Caco-2 (cell line): ENCODE data around the gene CEP250. TPM values are rescaled to one million over a fixed set of nuclear protein-coding genes. Genes with fewer than 3 reads are reported as not detected.

ENCODE experiments used
- BruUV-seq: library from RNA; stranded (reverse); fragments of 400-500 nt; replicated peaks from 2 replicates; lab custom pipeline; 2021; lab: Mats Ljungman, UMichigan
- CTCF ChIA-PET: fragments of 300-600 bp; sonication (Branson Sonifier 250); formaldehyde crosslinking; loops from one replicate; lab custom pipeline; 2022; ENCODE audit warnings: antibody characterized with exemption; lab: Charles Lee
- POLR2A ChIA-PET: fragments of 300-600 bp; sonication (Branson Sonifier 250); formaldehyde crosslinking; loops from one replicate; lab custom pipeline; 2022; ENCODE audit warnings: antibody characterized with exemption; lab: Charles Lee
- DNase-seq, 2 experiments: peaks; one replicate each; pipeline versions ENCODE4 v3.0.0 to v3.0.0-alpha.2; 2020 to 2022
- H3K27me3 ChIP-seq: replicated peaks from 2 replicates; pipeline ENCODE4 v1.6.0; 2011; ENCODE audit warnings: low read length; ENCODE audit not compliant: control insufficient read depth, insufficient read depth
- H3K36me3 ChIP-seq: 2 replicates; pipeline ENCODE4 v1.5.1; 2011; ENCODE audit warnings: low read length; ENCODE audit not compliant: control insufficient read depth, insufficient read depth
- H3K4me1 ChIP-seq: fragments of 250-450 bp; sonication (Bioruptor Pico); 2 replicates; pipeline ENCODE4 v1.5.1; 2020; ENCODE audit warnings: mild to moderate bottlenecking
- H3K4me3 ChIP-seq: 2 replicates; pipeline ENCODE4 v1.5.1; 2011; ENCODE audit warnings: low read depth, mild to moderate bottlenecking, control low read depth, low read length
- H3K9me3 ChIP-seq: fragments of 250-450 bp; sonication (Bioruptor Pico); 2 replicates; pipeline ENCODE4 v1.5.1; 2020; ENCODE audit warnings: mild to moderate bottlenecking, moderate library complexity
- H3K27ac Mint-ChIP-seq: one replicate; pipeline ENCODE4 v1.8.0; 2022; ENCODE audit warnings: mixed read lengths; ENCODE audit not compliant: unreplicated experiment
- H3K27me3 Mint-ChIP-seq: one replicate; pipeline ENCODE4 v1.8.0; 2022; ENCODE audit warnings: mixed read lengths; ENCODE audit not compliant: insufficient read depth, unreplicated experiment
- H3K36me3 Mint-ChIP-seq: one replicate; pipeline ENCODE4 v1.8.0; 2022; ENCODE audit warnings: mild to moderate bottlenecking, mixed read lengths; ENCODE audit not compliant: insufficient read depth, unreplicated experiment
- H3K4me1 Mint-ChIP-seq: one replicate; pipeline ENCODE4 v1.8.0; 2022; ENCODE audit warnings: low read depth, mixed read lengths; ENCODE audit not compliant: unreplicated experiment
- H3K4me3 Mint-ChIP-seq: one replicate; pipeline ENCODE4 v1.8.0; 2022; ENCODE audit warnings: mild to moderate bottlenecking, moderate library complexity, mixed read lengths; ENCODE audit not compliant: unreplicated experiment
- H3K9me3 Mint-ChIP-seq: one replicate; pipeline ENCODE4 v1.8.0; 2022; ENCODE audit warnings: mixed read lengths; ENCODE audit not compliant: unreplicated experiment
- intact Hi-C: fragments of 100-400 bp; cut with micrococcal nuclease; formaldehyde crosslinking; loops from one replicate; pipeline ENCODE4 v1.10.0; 2022; ENCODE audit not compliant: unreplicated experiment
- total RNA-seq: library from RNA; stranded (reverse); gene quantifications from 2 replicates; pipeline ENCODE4 v1.2.3, GENCODE V29; 2022
- TF ChIP-seq, protein P1 (sequence below), 2 experiments: fragments of 200-600 bp in 1 of 2; IDR thresholded peaks; 1 replicate in 1 of 2; 2 replicates in 1 of 2; pipeline versions ENCODE4 v1.5.1 to v1.8.0; 2011 to 2022; ENCODE audit warnings: antibody characterized with exemption in 1 of 2, control low read depth in 1 of 2, inconsistent platforms in 1 of 2, low read depth in 1 of 2, low read length in 1 of 2, mild to moderate bottlenecking in 1 of 2, moderate library complexity in 1 of 2; ENCODE audit not compliant: insufficient read depth in 1 of 2, severe bottlenecking in 1 of 2, unreplicated experiment in 1 of 2

The CEP250 gene
- total RNA-seq, 1 experiment from 2014 or later = 137 TPM

DNA sequence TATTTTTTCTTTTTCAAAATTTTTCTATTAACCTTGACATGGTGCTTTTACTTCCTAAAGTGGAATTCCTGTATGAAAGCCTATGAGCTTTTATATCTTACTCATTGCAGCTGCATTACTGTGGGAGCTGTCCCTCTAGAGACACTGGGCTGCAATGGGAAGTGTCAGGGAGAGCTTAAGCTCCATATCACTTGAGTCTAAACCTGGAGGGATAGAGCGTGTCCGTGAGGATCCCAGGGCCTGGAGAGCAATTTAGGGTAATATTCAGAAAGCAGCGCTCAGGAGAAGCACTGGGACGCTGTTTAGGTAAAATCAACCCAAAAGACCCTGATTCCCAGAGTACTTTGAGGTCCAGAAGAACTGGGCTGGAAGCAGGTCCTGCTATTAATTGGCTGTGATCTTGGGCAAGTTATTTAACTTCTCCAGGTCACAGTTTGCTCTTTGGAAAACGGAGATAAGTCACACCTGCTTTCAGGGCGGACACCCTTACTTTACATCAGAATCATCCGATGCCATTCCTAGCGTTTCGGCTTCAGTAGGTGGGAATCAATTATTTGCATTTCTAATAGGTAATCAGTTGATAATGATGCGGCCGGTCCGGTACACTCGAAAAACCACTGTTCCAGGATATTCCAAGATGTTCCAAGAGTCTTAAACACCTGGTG lies 85.9 kb downstream of the CEP250 start:
- peak overlapping the region; percentile 82 for H3K4me3 Mint-ChIP-seq
- H3K9me3 Mint-ChIP-seq = no peaks in the 10 kb centered on the region
- no peaks in the 10 kb centered on the region for H3K27me3 Mint-ChIP-seq
- Histone ChIP-seq H3K27me3 (no peaks in the 10 kb centered on the region), H3K4me3 (peak overlapping the region; percentile 85), H3K9me3 (no peaks in the 10 kb centered on the region), H3K36me3 (peaks cover 2% of the 10 kb centered on the region), H3K4me1 (0 out of 2 replicates have a peak, but pooled peaks cover 5% of the 10 kb centered on the region)
- peak overlapping the region; percentile 89 for H3K27ac Mint-ChIP-seq
- DNase-seq = peak in 1 of 2 experiments; percentile 42
- H3K4me1 Mint-ChIP-seq = peaks cover 7% of the 10 kb centered on the region
- peaks cover 14% of the 10 kb centered on the region for H3K36me3 Mint-ChIP-seq
- POLR2A ChIA-PET = interaction anchor here (0.5 to 3.0 kb wide), 10 partner anchors 10 to 412 kb away, joined by 3 to 25 read pairs (median 4); partner anchors contain the start of genes CEP250, EIF6, RBM39 and SCAND1
- TF ChIP-seq, protein P1, sequence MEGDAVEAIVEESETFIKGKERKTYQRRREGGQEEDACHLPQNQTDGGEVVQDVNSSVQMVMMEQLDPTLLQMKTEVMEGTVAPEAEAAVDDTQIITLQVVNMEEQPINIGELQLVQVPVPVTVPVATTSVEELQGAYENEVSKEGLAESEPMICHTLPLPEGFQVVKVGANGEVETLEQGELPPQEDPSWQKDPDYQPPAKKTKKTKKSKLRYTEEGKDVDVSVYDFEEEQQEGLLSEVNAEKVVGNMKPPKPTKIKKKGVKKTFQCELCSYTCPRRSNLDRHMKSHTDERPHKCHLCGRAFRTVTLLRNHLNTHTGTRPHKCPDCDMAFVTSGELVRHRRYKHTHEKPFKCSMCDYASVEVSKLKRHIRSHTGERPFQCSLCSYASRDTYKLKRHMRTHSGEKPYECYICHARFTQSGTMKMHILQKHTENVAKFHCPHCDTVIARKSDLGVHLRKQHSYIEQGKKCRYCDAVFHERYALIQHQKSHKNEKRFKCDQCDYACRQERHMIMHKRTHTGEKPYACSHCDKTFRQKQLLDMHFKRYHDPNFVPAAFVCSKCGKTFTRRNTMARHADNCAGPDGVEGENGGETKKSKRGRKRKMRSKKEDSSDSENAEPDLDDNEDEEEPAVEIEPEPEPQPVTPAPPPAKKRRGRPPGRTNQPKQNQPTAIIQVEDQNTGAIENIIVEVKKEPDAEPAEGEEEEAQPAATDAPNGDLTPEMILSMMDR (IDR thresholded peaks at IDR 0.05; ENCODE audit: insufficient read depth in 1 of 2, low read depth in 1 of 2, low read length in 1 of 2, severe bottlenecking in 1 of 2, unreplicated experiment in 1 of 2) = no peak
- BruUV-seq = TSS peak; percentile 84
- CTCF ChIA-PET = interaction anchor here (0.7 to 2.9 kb wide), 13 partner anchors 10 to 445 kb away, joined by 3 to 15 read pairs (median 5); partner anchors contain the start of genes CEP250 and SCAND1
- intact Hi-C loops = loop anchor here (1.0 kb wide), 1 partner anchor 75 kb away; no protein-coding TSS in a partner anchor

DNA sequence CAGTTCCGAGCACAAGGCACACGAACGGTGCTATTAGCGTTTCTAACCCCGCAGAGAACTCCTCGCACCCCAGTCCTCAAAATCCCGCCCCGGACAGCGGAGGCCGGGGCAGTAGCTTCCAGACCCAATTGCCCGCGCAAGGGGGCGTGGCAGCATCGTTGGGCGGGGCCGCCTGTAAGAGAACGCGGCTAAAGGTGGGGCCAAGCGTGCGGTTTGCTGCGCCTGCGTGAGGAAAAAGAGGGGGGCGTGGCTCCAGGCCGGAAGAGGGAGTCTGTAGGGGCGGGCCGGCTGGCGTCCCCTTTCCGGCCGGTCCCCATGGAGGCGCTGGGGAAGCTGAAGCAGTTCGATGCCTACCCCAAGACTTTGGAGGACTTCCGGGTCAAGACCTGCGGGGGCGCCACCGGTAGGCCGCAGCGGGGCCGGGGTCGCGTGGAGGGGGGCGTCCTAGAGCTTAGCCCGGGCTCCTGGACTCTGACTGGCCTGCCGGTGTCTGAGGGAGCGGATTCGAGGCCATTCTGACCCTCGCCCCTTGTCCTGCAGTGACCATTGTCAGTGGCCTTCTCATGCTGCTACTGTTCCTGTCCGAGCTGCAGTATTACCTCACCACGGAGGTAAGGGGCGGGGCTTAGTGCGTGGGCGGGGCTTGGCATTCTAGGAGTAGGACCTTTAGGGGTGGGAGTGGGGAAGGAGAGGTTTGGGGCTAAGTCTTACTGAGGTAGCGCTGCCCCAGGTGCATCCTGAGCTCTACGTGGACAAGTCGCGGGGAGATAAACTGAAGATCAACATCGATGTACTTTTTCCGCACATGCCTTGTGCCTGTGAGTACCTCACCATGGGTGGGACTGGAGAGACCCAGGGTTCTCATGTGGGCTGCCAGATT lies 86.6 kb downstream of the CEP250 start, which contains the start of gene ERGIC3:
ERGIC3 (plus strand) TSS at position 296 of the 880 bp plus-strand sequence; CDS start at position 316, 20 bp downstream.
- H3K36me3 ChIP-seq = peaks cover 2% of the 10 kb centered on the region
- ChIA-PET CTCF (interaction anchor here (0.5 to 2.9 kb wide), 16 partner anchors 10 to 446 kb away, joined by 3 to 15 read pairs (median 5); partner anchors contain the start of genes CEP250, NFS1, ROMO1 and SCAND1), POLR2A (interaction anchor here (0.5 to 3.0 kb wide), 14 partner anchors 9 to 412 kb away, joined by 3 to 25 read pairs (median 4); partner anchors contain the start of genes CEP250, EIF6, NFS1 and PHF20)
- TF ChIP-seq, protein P1 (IDR thresholded peaks at IDR 0.05; ENCODE audit: insufficient read depth in 1 of 2, low read depth in 1 of 2, low read length in 1 of 2, severe bottlenecking in 1 of 2, unreplicated experiment in 1 of 2) = no peak
- H3K4me3 Mint-ChIP-seq = peak within 1 kb of the TSS; percentile 82
- no peaks in the 10 kb centered on the region for H3K27me3 ChIP-seq
- H3K36me3 Mint-ChIP-seq = peaks cover 14% of the 10 kb centered on the region
- H3K27me3 Mint-ChIP-seq = no peaks in the 10 kb centered on the region
- intact Hi-C loops = loop anchor here (1.0 kb wide), 2 partner anchors 74 to 87 kb away; partner anchors contain the start of gene CEP250
- no peaks in the 10 kb centered on the region for H3K9me3 ChIP-seq
- H3K4me1 ChIP-seq = 0 out of 2 replicates have a peak, but pooled peaks cover 5% of the 10 kb centered on the region
- TSS peak; percentile 59 for BruUV-seq
- peak; percentile 100 for DNase-seq
- peak within 1 kb of the TSS; percentile 85 for H3K4me3 ChIP-seq
- peak within 1 kb of the TSS; percentile 89 for H3K27ac Mint-ChIP-seq
- peaks cover 7% of the 10 kb centered on the region for H3K4me1 Mint-ChIP-seq
- no peaks in the 10 kb centered on the region for H3K9me3 Mint-ChIP-seq
